ENCODE measurements around the gene SLC25A13.

GRCh38 chr7:96120445-96121225 lies 201.3 kb downstream of the SLC25A13 start:
- TF ChIP-seq, protein P1, sequence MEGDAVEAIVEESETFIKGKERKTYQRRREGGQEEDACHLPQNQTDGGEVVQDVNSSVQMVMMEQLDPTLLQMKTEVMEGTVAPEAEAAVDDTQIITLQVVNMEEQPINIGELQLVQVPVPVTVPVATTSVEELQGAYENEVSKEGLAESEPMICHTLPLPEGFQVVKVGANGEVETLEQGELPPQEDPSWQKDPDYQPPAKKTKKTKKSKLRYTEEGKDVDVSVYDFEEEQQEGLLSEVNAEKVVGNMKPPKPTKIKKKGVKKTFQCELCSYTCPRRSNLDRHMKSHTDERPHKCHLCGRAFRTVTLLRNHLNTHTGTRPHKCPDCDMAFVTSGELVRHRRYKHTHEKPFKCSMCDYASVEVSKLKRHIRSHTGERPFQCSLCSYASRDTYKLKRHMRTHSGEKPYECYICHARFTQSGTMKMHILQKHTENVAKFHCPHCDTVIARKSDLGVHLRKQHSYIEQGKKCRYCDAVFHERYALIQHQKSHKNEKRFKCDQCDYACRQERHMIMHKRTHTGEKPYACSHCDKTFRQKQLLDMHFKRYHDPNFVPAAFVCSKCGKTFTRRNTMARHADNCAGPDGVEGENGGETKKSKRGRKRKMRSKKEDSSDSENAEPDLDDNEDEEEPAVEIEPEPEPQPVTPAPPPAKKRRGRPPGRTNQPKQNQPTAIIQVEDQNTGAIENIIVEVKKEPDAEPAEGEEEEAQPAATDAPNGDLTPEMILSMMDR (conservative IDR thresholded peaks at IDR 0.05 in 1 of 2, IDR thresholded peaks at IDR 0.05 in 1 of 2; ENCODE audit: low read depth in 1 of 2, low read length in 2 of 2), result no peak
- no peak for TF ChIP-seq EZH2 (IDR thresholded peaks at IDR 0.05; ENCODE audit: low read length, missing control alignments)
